G401 (cell line): ENCODE measurements around the gene CDON. TPM values are rescaled to one million over a fixed set of nuclear protein-coding genes. Genes with fewer than 3 reads are reported as not detected.
"Not testable (repeated sequence)": the region's sequence is repeated elsewhere in the genome, so short reads cannot be mapped to it uniquely, and the experiment has no call there.

Source experiments
- DNase-seq: peaks from one replicate; pipeline ENCODE4 v3.0.0-alpha.2; 2015; ENCODE audit warnings: low spot score
- in situ Hi-C: cut with HindIII; loops from 2 replicates; pipeline ENCODE4 v1.10.0; 2016; ENCODE audit warnings: low sequenced_read_pairs, mixed read lengths
- total RNA-seq: library from RNA; depleted of rRNA; stranded (reverse); fragments of >200 nt; shearing (Covaris generic); gene quantifications from 2 replicates; pipeline ENCODE4 v1.2.3, GENCODE V29; 2014

The CDON gene
- total RNA-seq, 1 experiment from 2014 or later: 12.7 TPM

DNA sequence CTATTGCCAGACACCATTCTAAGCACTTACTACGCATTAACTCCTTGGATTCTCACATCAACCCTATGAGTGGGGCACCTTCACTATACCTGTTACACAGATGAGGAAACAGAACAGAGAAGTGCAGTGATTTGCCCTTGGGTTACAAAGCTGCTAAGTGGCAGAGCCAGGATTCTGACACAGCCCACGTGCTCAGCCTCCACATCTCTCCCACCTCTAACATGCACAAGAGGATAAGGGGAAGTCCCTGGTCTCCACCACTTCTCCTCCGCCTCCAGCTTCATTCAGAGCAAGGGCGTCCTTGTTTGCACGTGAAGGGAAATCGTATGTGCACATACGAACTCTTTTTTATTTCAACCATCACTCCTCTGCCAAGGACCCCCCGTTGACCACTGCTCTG, 53.7 kb downstream of the CDON start:
- in situ Hi-C loops: no loop called here
- DNase-seq: no peak

DNA sequence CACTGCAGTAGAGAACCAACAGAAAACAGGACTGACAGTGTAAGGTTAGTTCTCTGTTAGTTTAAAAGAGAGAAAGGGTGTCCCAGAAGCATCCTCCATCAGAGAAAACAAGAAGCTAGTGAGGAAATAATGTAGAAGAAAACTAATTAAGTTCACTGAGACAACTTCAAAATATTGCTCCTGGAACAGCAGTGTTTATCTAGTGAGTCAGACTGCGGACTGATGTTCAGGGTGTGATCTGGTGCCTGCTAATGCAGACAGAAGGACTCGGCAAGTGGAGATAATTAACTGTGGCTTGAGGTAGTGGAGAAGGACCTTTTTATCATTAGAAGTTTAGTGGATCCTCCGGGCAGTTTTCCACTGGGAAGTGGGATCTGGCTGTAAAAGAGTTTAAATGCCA, 55.4 kb downstream of the CDON start:
- DNase-seq: no peak
- in situ Hi-C loops: no loop called here

DNA sequence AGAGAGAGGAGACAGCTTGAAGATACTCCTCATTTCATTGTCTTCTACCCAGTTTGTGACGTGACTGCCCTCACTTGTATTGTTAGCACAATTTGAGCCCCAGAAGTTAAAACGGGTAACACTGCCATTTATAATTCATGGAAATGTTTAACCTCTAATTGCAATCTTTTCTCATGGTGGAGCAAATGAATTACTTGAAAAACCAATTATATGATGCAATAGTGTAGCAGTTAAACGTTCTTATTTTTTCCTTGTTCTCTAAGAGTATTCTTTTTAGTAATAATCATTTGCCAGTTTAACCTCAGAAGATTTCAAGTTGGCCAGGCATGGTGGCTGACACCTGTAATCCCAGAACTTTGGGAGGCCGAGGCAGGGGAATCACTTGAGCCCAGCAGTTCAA, 56.6 kb downstream of the CDON start:
- DNase-seq: no peak
- in situ Hi-C loops: no loop called here

DNA sequence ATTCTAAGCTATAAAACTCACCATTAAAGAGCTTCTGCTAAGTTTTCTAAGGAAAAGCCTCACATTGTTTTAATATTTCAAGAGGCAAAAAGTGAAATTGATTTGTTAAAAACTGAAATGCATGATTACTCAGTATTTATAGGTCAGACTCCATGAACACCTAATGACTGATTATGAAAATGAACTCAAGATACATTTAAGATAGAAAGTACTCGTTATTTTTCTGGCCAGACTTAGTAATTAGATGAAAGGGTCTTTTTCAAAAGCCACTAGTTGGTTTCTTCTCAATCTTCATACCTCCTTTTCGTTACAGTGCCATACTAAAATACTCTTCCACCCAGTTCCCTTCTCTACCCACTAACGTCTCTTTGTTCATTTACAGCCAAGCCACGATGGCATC, 60.5 kb downstream of the CDON start:
- in situ Hi-C loops: no loop called here
- no peak for DNase-seq

DNA sequence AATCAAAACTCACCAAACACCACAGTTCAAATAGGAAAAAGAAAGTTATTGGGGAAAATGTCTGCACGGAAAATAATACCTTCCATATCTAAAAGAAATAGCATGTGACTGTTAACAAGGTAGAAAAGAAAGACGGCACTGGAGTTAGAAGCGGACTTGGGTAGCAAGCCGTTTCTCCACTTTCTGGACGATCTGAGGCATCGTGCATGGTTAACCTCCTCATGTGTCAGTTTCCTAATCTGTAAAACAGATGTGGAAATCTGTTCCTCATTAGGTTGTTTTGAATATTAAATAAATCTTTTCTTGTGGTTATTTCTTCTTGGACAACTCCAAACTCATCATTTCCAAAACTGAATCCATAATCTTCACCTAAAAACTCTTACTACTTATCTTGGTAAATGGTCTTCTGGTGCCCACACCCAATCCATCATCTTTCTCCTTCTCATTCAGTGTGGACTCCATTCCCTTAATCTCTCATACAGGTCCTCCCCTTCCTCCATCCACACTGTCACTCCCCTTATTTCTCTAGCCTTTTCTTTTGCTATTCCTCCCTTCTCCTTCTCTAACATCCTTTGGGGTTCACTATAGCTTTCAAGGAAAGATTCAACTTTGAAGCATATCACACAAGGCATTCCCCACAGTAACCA, 63.3 kb downstream of the CDON start:
- in situ Hi-C loops: no loop called here
- no peak for DNase-seq

DNA sequence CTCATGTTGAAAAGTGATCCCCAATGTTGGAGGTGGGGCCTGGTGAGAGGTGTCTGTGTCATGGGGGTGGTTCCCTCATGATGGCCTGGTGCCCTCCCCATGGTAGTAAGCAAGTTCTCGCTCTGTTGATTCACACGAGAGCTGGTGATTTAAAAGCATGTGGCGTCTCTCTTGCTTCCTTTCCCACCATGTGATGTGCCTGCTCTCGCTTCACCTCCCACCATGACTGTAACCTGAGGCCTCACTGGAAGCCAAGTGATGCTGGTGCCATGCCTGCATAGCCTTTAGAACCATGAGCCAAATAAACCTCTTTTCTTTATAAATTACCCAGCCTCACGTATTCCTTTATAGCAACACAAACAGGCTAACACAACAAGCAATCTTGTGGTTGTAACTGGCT, 64.4 kb downstream of the CDON start:
- DNase-seq: no peak

DNA sequence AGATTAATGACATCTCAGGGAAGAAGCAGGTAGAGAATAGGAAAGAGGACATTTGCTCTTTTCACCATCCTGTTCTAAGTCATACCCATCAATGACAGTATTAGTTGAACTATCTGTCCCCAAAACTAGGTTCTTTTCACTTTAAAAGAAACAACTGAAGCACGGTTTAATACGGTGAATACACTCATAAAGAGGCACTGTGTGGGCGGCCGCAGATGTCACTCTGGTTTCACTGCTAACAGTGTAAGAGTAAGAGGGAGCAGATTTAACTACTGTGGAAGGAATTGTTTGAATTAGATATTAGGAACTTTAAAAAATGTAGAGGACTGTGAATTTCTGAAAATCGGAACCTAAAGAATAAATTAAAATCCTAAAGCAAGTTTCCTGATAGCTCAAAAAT, 67.4 kb downstream of the CDON start:
- in situ Hi-C loops: no loop called here
- peak; percentile 65 for DNase-seq

More for the DNA sequence above, 64.4 kb downstream of the CDON start:
- in situ Hi-C loops: no loop called here

DNA sequence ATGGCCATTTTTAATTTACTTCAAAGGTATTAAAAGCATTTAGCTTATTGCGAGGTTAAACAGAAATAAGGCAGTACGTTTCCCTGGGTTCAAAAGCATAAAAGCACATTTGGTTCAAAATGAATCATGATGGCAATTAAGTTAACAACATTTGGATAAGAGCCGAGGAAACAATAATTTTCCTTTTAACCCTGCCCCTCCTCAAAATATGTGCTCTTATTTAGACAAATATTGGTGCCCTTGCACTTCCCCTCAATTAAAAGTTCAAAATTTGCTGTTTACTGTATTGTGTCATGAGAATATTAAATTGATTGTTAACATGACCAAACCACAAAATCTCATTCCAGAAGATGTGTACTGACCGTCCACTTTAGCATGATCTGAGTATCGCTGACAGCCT, 68.2 kb downstream of the CDON start:
- in situ Hi-C loops: no loop called here
- DNase-seq: no peak

DNA sequence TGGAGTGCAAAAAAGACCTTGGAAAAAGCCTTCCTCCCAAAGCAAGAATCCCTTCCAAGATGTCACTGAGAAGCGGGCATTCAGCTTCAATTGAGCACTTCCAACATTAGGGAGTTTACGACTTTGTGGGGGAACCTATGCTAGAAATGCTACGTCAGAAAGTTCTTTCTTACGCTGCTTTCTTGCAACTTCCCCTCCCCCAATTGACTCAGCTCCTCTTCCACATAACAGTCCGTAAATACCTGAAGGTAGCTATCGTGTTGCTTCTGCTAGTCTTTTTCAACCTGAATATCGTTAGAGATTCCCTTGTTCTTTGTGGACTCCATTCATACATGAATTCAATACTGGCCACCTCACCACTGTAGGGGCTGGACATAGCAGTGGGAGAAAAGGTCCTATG, 69.8 kb downstream of the CDON start:
- in situ Hi-C loops: no loop called here
- DNase-seq: no peak

DNA sequence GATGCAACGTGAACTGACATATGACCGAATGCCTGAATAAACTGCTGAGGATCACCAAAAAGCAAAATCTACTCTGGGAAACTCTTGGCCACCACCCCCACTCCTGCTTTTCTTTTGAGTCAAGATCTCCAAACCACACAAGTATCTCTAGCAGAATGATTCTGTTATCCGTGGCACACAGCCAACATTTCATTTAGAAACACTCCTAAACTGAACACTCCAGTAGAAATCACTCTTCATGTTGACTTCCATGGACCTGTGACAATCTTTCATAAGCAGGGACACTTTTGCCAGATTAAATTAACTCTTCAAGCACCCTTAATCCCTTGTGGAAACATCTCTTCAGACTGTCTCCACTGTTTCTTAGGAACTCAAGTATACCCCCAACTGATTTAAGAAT, 72.4 kb downstream of the CDON start:
- in situ Hi-C loops: no loop called here
- DNase-seq: peak; percentile 72

DNA sequence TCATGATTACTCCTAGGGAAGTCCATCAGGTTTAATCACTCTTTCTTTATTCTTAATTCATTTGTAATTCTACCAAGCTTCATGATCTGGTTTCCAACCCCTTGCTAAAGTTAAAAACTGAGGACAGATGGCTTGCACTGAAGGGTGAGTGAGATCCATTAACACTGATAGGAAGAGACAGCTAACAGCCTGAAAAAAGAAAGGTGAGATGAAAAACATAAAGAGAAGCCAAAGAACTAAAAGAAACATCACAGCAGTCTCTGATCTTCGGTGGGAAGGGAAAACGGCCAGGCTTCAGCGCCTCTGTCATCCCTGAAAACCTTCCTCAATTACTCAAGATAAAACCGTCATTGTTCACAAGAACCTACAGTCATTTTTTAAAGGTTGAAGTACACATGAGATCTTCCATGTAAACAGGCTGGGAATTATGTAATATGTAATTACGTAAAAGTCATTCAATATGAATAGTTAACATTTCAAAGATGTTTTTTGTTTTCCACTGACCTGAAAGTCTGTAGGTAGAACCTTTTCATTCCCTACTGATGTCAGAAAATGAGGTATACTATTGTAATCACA, 75.5 kb downstream of the CDON start:
- in situ Hi-C loops: no loop called here
- DNase-seq: peak; percentile 89

DNA sequence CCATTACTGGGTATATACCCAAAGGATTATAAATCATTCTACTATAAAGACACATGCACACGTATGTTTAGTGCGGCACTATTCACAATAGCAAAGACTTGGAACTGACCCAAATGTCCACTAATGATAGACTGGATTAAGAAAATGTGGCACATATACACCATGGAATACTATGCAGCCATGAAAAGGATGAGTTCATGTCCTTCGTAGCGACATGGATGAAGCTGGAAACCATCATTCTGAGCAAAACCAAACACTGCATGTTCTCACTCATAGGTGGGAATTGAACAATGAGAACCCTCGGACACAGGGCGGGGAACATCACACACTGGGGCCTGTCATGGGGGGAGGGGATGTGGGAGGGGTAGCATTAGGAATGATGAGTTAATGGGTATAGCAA, 76.7 kb downstream of the CDON start:
- DNase-seq, in situ Hi-C loops: not testable (repeated sequence)

DNA sequence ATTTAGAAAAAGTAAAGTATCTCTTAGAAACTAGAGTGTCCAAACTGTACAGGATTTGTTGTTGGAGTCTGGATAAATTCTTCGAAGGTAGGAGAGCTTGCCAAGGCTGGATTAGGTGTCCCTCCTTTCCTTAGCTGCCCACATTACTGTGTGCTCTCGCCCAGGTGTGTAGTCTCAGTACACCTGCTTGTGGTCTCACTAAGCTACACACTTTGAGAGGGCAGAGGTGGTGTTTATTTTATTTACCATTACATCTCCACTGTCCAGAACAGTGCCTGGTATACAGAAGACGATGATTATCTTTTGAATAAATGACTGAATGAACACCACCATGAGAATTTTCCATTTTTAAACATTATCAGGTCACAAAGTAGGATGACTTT, 80.3 kb downstream of the CDON start:
- in situ Hi-C loops: no loop called here
- DNase-seq: no peak

DNA sequence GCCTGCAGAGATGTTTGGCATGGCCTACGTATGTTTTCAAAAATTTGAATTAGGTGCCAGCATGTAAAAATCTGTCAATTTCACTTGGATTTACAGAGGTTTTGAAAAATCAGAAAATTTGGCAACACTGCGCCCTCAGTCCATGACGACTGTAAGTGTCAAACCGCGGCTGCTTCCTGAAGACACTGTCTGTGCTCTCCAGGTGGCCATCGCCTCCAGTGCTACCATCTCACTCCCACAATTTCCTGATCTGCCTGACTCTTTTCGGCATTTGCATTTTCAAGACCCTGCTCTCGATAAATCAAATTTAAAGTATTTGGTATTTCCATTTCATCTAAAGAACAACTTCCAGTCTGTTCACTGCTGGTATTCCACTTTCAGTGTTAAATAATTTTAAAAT, 82.2 kb downstream of the CDON start:
- peak; percentile 65 for DNase-seq
- in situ Hi-C loops: no loop called here

DNA sequence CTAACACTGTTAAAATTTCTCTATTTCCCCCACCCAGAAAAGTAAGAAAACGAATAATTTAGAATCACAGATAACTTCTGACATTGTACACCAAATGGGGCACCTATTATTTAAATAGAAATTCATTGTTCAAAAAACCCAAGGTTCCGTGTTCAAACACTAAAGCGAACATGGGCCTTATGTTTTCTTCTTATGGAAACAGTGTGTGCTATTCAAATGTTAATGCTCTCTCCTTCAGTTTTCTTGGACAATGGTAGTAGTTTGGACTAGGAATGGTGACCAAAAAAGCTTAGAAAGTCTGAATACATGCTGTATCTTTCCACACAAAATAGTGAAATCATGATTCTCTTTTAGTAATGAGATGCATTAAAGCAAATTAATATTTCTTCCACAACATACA, 83.2 kb downstream of the CDON start:
- DNase-seq: no peak
- in situ Hi-C loops: no loop called here

DNA sequence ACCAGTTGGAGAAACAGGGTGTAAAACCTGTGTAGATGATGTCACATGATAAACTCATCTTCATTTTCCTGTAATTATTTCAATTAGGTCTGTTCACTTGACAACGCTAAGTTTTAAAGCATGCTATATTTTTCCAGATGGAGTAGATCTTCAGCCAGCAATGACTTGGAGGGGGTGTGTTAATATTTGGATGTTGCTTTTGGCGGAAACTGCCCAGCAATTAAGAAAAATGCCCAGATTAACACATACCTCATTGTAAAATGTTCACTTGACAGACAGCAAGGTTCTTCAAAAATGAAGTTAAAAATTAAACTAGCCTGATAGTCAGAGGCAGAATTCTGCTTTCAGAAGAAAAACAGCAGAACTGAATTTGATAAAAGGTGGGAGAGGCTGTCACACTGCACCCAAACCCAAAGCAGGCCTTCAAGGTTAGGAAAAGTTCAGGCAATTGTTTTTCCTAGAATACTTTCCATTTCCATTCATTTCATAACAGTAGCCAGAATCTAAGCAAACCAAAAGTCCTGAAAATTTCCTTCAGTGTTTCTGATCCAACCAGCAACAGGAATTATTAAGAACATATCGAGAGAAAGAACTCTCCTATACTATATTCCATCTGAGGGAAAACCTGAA, 83.8 kb downstream of the CDON start:
- DNase-seq: no peak
- in situ Hi-C loops: no loop called here

DNA sequence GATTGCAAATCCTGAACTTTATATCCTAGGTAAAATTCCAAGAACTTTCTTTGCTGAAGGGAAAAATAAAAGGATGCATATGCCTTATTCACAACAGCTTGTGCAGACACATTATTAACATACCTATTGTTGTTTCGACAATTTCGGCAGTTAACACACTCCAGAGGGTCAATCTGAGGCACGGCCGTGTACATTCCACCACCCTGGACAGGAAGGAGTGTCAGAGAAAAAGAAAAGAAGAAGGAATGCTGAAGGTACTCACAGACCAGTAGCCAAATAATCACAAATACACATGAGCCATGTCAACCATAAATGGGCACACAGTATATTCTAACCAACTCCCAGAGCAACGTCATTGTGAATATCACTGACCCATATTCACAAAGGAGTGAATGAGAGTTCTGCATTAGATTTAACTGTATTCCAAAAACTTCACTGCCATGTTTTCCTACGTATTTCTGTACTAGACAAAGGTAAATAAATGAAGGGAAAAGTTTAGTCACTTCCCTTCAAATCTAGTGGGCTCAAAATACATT, 84.4 kb downstream of the CDON start:
- in situ Hi-C loops: no loop called here
- no peak for DNase-seq

DNA sequence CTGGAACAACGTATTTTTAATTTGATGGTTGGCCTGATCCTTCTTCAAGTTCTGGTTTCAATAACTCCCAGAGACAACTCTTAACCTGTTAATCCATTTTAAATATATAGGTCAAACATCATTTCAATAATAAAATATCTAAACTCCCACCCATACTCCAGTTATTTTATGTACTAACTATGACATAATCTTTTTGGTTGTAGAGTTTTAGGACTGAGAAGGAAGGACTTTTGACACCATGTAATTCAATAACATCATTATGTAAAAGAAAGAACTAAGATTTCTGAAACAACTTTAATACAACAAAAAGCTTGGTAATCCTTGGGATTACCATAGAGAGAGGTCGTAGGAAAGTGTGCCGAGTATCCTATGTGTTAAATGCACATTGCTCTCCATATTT, 85.3 kb downstream of the CDON start:
- in situ Hi-C loops: no loop called here
- DNase-seq: no peak

DNA sequence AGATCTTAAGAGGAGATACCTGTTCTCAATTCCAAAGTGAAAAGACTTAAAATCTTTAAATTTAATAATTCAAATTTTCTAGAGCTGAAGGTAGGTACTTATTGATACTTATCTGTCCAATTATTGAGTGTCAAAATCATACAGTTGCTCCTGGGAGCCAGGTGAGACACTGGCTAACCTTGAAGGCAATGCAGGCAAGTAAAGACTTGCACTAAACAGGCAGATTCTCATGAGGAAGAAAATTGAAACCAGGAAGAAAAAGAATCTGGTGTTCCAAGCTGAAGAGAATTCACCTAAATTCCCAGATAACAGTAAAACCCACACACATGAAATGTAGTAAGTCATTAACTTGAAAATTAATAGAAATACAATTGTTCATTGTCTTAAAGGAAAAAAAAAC, 86.5 kb downstream of the CDON start:
- in situ Hi-C loops: no loop called here
- DNase-seq: no peak

DNA sequence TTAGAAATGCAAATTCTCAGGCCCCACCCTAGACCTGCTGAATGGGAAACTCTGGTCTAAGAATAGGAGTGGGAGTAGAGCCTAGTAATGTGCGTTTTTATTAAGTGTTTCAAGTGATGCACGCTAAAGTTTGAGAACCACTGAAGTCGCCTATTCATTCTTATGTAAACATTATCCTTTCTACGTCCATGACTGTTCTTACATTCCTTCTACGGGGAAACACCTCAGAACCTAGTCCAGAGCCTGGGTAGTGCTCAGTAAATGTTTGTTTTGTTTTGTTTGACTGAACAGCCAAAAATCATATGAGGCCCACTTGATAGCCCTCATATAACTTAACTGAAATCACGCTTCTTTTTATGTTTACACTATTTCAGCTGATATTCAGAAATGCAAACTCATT, 87.0 kb downstream of the CDON start:
- DNase-seq: no peak
- in situ Hi-C loops: no loop called here

DNA sequence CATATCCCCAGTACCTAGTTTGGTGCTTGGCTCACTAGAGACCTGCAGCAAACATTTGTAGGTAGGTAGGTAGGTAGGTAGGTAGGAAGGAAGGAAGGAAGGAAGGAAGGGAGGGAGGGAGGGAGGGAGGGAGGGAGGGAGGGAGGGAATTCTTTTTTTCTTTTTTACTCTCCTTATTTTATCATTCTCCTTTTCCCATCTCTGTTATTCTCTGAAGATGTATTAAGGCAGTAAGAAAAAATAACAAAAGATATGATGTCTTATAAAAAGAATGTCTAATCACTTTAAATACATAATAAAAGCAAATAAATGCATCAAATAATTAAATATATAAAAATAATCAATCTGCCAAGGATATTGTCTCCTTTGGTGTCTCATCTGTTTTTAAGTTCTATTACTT, 88.4 kb downstream of the CDON start:
- no peak for DNase-seq

More for the DNA sequence above, 88.4 kb downstream of the CDON start:
- in situ Hi-C loops: no loop called here
